ENCODE measurements around the gene SEC23IP.

The SEC23IP gene

GRCh38 chr10:119892188-119893065 is at the start of gene SEC23IP:
SEC23IP (plus strand) TSS chr10:119892730; CDS start chr10:119892783, 53 bp downstream.
- Mint-ChIP-seq H3K27ac (peak within 1 kb of the TSS; percentile 99), H3K27me3 (no peaks in the 10 kb centered on the region), H3K4me3 (peak within 1 kb of the TSS; percentile 99), H3K36me3 (no peaks in the 10 kb centered on the region), H3K9me3 (ENCODE audit: low read depth) (no peaks in the 10 kb centered on the region), H3K4me1 (ENCODE audit: low read depth) (peaks cover 45% of the 10 kb centered on the region)

- Mint-ChIP-seq H3K4me1 (ENCODE audit: low read depth) (no peaks in the 10 kb centered on the region), H3K27me3 (no peaks in the 10 kb centered on the region), H3K36me3 (peaks cover 17% of the 10 kb centered on the region), H3K27ac (no peak overlapping the region), H3K4me3 (no peak overlapping the region), H3K9me3 (ENCODE audit: low read depth) (no peaks in the 10 kb centered on the region)
These were observed 46.9 kb upstream of the SEC23IP start for GRCh38 chr10:119845656-119846055.

GRCh38 chr10:119849031-119849789 is 43.3 kb upstream of the SEC23IP start:
- Mint-ChIP-seq H3K9me3 (ENCODE audit: low read depth) (no peaks in the 10 kb centered on the region), H3K4me3 (no peak overlapping the region), H3K4me1 (ENCODE audit: low read depth) (no peaks in the 10 kb centered on the region), H3K27me3 (no peaks in the 10 kb centered on the region), H3K27ac (no peak overlapping the region), H3K36me3 (peaks cover 8% of the 10 kb centered on the region)

GRCh38 chr10:119849944-119850343 is 42.6 kb upstream of the SEC23IP start:
- H3K27ac Mint-ChIP-seq: no peak overlapping the region
- H3K9me3 Mint-ChIP-seq (ENCODE audit: low read depth): no peaks in the 10 kb centered on the region
- peaks cover 7% of the 10 kb centered on the region for H3K36me3 Mint-ChIP-seq
- H3K4me3 Mint-ChIP-seq: no peak overlapping the region
- H3K27me3 Mint-ChIP-seq: no peaks in the 10 kb centered on the region
- H3K4me1 Mint-ChIP-seq (ENCODE audit: low read depth): peaks cover under 1% of the 10 kb centered on the region

GRCh38 chr10:119852277-119852676 is 40.3 kb upstream of the SEC23IP start:
- Mint-ChIP-seq H3K27me3 (no peaks in the 10 kb centered on the region), H3K36me3 (peaks cover 4% of the 10 kb centered on the region), H3K27ac (no peak overlapping the region), H3K9me3 (ENCODE audit: low read depth) (no peaks in the 10 kb centered on the region), H3K4me3 (no peak overlapping the region), H3K4me1 (ENCODE audit: low read depth) (peaks cover 2% of the 10 kb centered on the region)

- H3K36me3 Mint-ChIP-seq: peaks cover 4% of the 10 kb centered on the region
- no peaks in the 10 kb centered on the region for H3K9me3 Mint-ChIP-seq (ENCODE audit: low read depth)
- H3K4me1 Mint-ChIP-seq (ENCODE audit: low read depth): peaks cover 2% of the 10 kb centered on the region
These were observed 39.7 kb upstream of the SEC23IP start for GRCh38 chr10:119852822-119853221.

GRCh38 chr10:119853574-119853973 is 39.0 kb upstream of the SEC23IP start:
- no peaks in the 10 kb centered on the region for H3K9me3 Mint-ChIP-seq (ENCODE audit: low read depth)
- peaks cover 4% of the 10 kb centered on the region for H3K36me3 Mint-ChIP-seq
- peaks cover 2% of the 10 kb centered on the region for H3K4me1 Mint-ChIP-seq (ENCODE audit: low read depth)
- H3K27ac Mint-ChIP-seq: no peak overlapping the region
- no peaks in the 10 kb centered on the region for H3K27me3 Mint-ChIP-seq
- H3K4me3 Mint-ChIP-seq: no peak overlapping the region

More at GRCh38 chr10:119852822-119853221, 39.7 kb upstream of the SEC23IP start:
- H3K4me3 Mint-ChIP-seq: no peak overlapping the region
- H3K27ac Mint-ChIP-seq: no peak overlapping the region
- no peaks in the 10 kb centered on the region for H3K27me3 Mint-ChIP-seq

GRCh38 chr10:119858063-119858462 is 34.5 kb upstream of the SEC23IP start:
- no peak overlapping the region for H3K4me3 Mint-ChIP-seq
- H3K9me3 Mint-ChIP-seq (ENCODE audit: low read depth): no peaks in the 10 kb centered on the region
- H3K36me3 Mint-ChIP-seq: peaks cover 2% of the 10 kb centered on the region
- no peaks in the 10 kb centered on the region for H3K27me3 Mint-ChIP-seq
- no peak overlapping the region for H3K27ac Mint-ChIP-seq
- H3K4me1 Mint-ChIP-seq (ENCODE audit: low read depth): peaks cover 32% of the 10 kb centered on the region

- Mint-ChIP-seq H3K4me3 (no peak overlapping the region), H3K27ac (no peak overlapping the region), H3K36me3 (peaks cover 9% of the 10 kb centered on the region), H3K27me3 (no peaks in the 10 kb centered on the region), H3K4me1 (ENCODE audit: low read depth) (peaks cover 36% of the 10 kb centered on the region), H3K9me3 (ENCODE audit: low read depth) (no peaks in the 10 kb centered on the region)
These were observed 32.9 kb upstream of the SEC23IP start for GRCh38 chr10:119859420-119860258.

GRCh38 chr10:119860866-119861607 is 31.5 kb upstream of the SEC23IP start:
- peak overlapping the region; percentile 13 for H3K27ac Mint-ChIP-seq
- H3K27me3 Mint-ChIP-seq: no peaks in the 10 kb centered on the region
- H3K4me1 Mint-ChIP-seq (ENCODE audit: low read depth): peaks cover 42% of the 10 kb centered on the region
- no peaks in the 10 kb centered on the region for H3K9me3 Mint-ChIP-seq (ENCODE audit: low read depth)
- no peak overlapping the region for H3K4me3 Mint-ChIP-seq
- H3K36me3 Mint-ChIP-seq: peaks cover 14% of the 10 kb centered on the region

GRCh38 chr10:119862524-119862923 is 30.0 kb upstream of the SEC23IP start:
- H3K27ac Mint-ChIP-seq: no peak overlapping the region
- no peaks in the 10 kb centered on the region for H3K27me3 Mint-ChIP-seq
- peaks cover 16% of the 10 kb centered on the region for H3K36me3 Mint-ChIP-seq
- H3K4me1 Mint-ChIP-seq (ENCODE audit: low read depth): peaks cover 51% of the 10 kb centered on the region
- no peaks in the 10 kb centered on the region for H3K9me3 Mint-ChIP-seq (ENCODE audit: low read depth)
- no peak overlapping the region for H3K4me3 Mint-ChIP-seq

- Mint-ChIP-seq H3K4me3 (no peak overlapping the region), H3K4me1 (ENCODE audit: low read depth) (peaks cover 64% of the 10 kb centered on the region), H3K36me3 (peaks cover 16% of the 10 kb centered on the region), H3K27me3 (no peaks in the 10 kb centered on the region), H3K27ac (peak overlapping the region; percentile 8), H3K9me3 (ENCODE audit: low read depth) (no peaks in the 10 kb centered on the region)
These were observed 28.5 kb upstream of the SEC23IP start for GRCh38 chr10:119863951-119864565.

- Mint-ChIP-seq H3K27me3 (no peaks in the 10 kb centered on the region), H3K4me1 (ENCODE audit: low read depth) (peaks cover 62% of the 10 kb centered on the region), H3K9me3 (ENCODE audit: low read depth) (no peaks in the 10 kb centered on the region), H3K36me3 (peaks cover 16% of the 10 kb centered on the region), H3K27ac (peak overlapping the region; percentile 50), H3K4me3 (no peak overlapping the region)
These were observed 26.8 kb upstream of the SEC23IP start for GRCh38 chr10:119865699-119866240.
